SK-N-SH (cell line): Measurements from ENCODE around the gene GPD1. TPM values are rescaled to one million over a fixed set of nuclear protein-coding genes. Genes with fewer than 3 reads are reported as not detected.

Source experiments
- CTCF ChIA-PET: fragments of 300-600, 350-600 bp; formaldehyde crosslinking; extraction: SDS; loops from one replicate; lab custom pipeline; 2021; lab: Yijun Ruan, JAX
- POLR2A ChIA-PET: fragments of 350-600 bp; sonication (Branson Sonifier 250); formaldehyde crosslinking; extraction: SDS; loops from one replicate; lab custom pipeline; 2020; ENCODE audit warnings: antibody characterized with exemption, inconsistent platforms; lab: Yijun Ruan, JAX
- DNase-seq: peaks from one replicate; pipeline ENCODE4 v3.0.0; 2012
- H2AFZ ChIP-seq: fragments of 200-600 bp; sonication (generic); 2 replicates; pipeline ENCODE4 v1.8.1; 2016; ENCODE audit warnings: antibody characterized with exemption, mild to moderate bottlenecking, low read depth
- H3F3A ChIP-seq: fragments of 200-600 bp; sonication (generic); replicated peaks from 2 replicates; pipeline ENCODE3; 2016; ENCODE audit warnings: antibody characterized with exemption, mild to moderate bottlenecking; ENCODE audit not compliant: insufficient read depth
- H3K27ac ChIP-seq, 2 experiments: fragments of 200-500 bp in 1 of 2; fragments of 200-600 bp in 1 of 2; sonication (Bioruptor generic) in 1 of 2; sonication (generic), shearing (Covaris generic) in 1 of 2; 2 replicates each; pipeline versions ENCODE4 v1.5.1 to v1.6.1; 2014 to 2016; ENCODE audit warnings: low read depth in 2 of 2, inconsistent platforms in 1 of 2, low read length in 1 of 2, mild to moderate bottlenecking in 1 of 2, mixed read lengths in 1 of 2
- H3K27me3 ChIP-seq: fragments of 200-600 bp; sonication (generic), shearing (Covaris generic); 2 replicates; pipeline ENCODE4 v1.6.1; 2016; ENCODE audit warnings: mixed run types; ENCODE audit not compliant: insufficient read depth
- H3K36me3 ChIP-seq, 2 experiments: fragments of 200-500 bp in 1 of 2; fragments of 200-600 bp in 1 of 2; sonication (Bioruptor generic) in 1 of 2; sonication (generic) in 1 of 2; replicated peaks in 1 of 2; 2 replicates each; pipeline versions ENCODE3 to v1.5.1; 2014 to 2016; ENCODE audit warnings: low read length in 1 of 2, mild to moderate bottlenecking in 1 of 2; ENCODE audit not compliant: insufficient read depth in 2 of 2, control insufficient read depth in 1 of 2
- H3K4me1 ChIP-seq, 2 experiments: fragments of 200-500 bp in 1 of 2; fragments of 200-600 bp in 1 of 2; sonication (Bioruptor generic) in 1 of 2; sonication (generic), shearing (Covaris generic) in 1 of 2; 2 replicates each; pipeline versions ENCODE4 v1.5.1 to v1.6.1; 2014 to 2016; ENCODE audit warnings: low read depth in 1 of 2, low read length in 1 of 2, mixed run types in 1 of 2; ENCODE audit not compliant: insufficient read depth in 2 of 2, control insufficient read depth in 1 of 2
- H3K4me2 ChIP-seq: fragments of 200-600 bp; sonication (generic), shearing (Covaris generic); 2 replicates; pipeline ENCODE4 v1.6.1; 2017; ENCODE audit warnings: mixed run types
- H3K4me3 ChIP-seq, 2 experiments: fragments of 200-500 bp in 1 of 2; fragments of 200-600 bp in 1 of 2; sonication (Bioruptor generic) in 1 of 2; sonication (generic), shearing (Covaris generic) in 1 of 2; 2 replicates each; pipeline versions ENCODE4 v1.5.1 to v1.8.1; 2014 to 2016; ENCODE audit warnings: low read depth in 2 of 2, inconsistent platforms in 1 of 2, low read length in 1 of 2, mild to moderate bottlenecking in 1 of 2, mixed read lengths in 1 of 2, moderate library complexity in 1 of 2
- H3K79me2 ChIP-seq: fragments of 200-600 bp; sonication (generic); 2 replicates; pipeline ENCODE4 v1.8.1; 2017; ENCODE audit warnings: mild to moderate bottlenecking; ENCODE audit not compliant: insufficient read depth
- H3K9ac ChIP-seq: fragments of 200-600 bp; sonication (generic); 2 replicates; pipeline ENCODE4 v1.6.1; 2017; ENCODE audit warnings: mixed run types
- H3K9me2 ChIP-seq: fragments of 200-600 bp; sonication (generic); 2 replicates; pipeline ENCODE4 v1.6.1; 2017; ENCODE audit warnings: mixed run types
- H3K9me3 ChIP-seq: fragments of 200-600 bp; sonication (generic); 2 replicates; pipeline ENCODE4 v1.6.1; 2017; ENCODE audit warnings: mixed run types, mild to moderate bottlenecking, moderate library complexity
- H4K20me1 ChIP-seq: fragments of 200-600 bp; sonication (generic); 2 replicates; pipeline ENCODE4 v1.6.1; 2017; ENCODE audit warnings: mild to moderate bottlenecking, mixed run types; ENCODE audit not compliant: insufficient read depth
- CHD2 ChIP-seq: fragments of 150-350 bp; IDR thresholded peaks from 2 replicates; pipeline ENCODE4 v1.6.1; 2018; ENCODE audit warnings: low read length; ENCODE audit not compliant: partially characterized antibody
- EP300 ChIP-seq, 2 experiments: IDR thresholded peaks; 2 replicates each; pipeline versions ENCODE4 v1.4.0 to v1.6.1; 2012; ENCODE audit warnings: borderline replicate concordance in 1 of 2, low read depth in 1 of 2, low read length in 1 of 2
- POLR2AphosphoS5 ChIP-seq: IDR thresholded peaks from 2 replicates; pipeline ENCODE4 v1.6.1; 2012; ENCODE audit warnings: low read depth, low read length
- RCOR1 ChIP-seq: fragments of 150-350 bp; IDR thresholded peaks from 2 replicates; pipeline ENCODE4 v1.6.1; 2017; ENCODE audit warnings: antibody characterized with exemption, low read length
- RFX5 ChIP-seq: IDR thresholded peaks from 2 replicates; pipeline ENCODE4 v1.6.1; 2012; ENCODE audit warnings: mild to moderate bottlenecking, improper control_type of control experiment, low read length
- RXRA ChIP-seq: IDR thresholded peaks from 2 replicates; pipeline ENCODE4 v1.4.0; 2012; ENCODE audit warnings: low read depth, mild to moderate bottlenecking, borderline replicate concordance
- TCF12 ChIP-seq: IDR thresholded peaks from 2 replicates; pipeline ENCODE4 v1.4.0; 2012
- TEAD4 ChIP-seq: IDR thresholded peaks from 2 replicates; pipeline ENCODE4 v1.4.0; 2012; ENCODE audit warnings: mild to moderate bottlenecking, borderline replicate concordance; ENCODE audit not compliant: insufficient read depth
- WGBS: methylation state at CpG from one replicate; pipeline ENCODE4 v1.1.6; 2017; ENCODE audit warnings: low lambda C conversion rate; 5-methylcytosine and 5-hydroxymethylcytosine counted together
- polyA plus RNA-seq, 3 experiments: library from polyadenylated mRNA; depleted of rRNA; stranded (reverse); fragments of >200 nt; gene quantifications; 2 replicates each; pipeline ENCODE4 v1.2.3, GENCODE V29; 2012
- TF ChIP-seq, protein P1 (sequence below): IDR thresholded peaks from 2 replicates; pipeline ENCODE4 v1.4.0; 2012; ENCODE audit warnings: low read depth, borderline replicate concordance
- TF ChIP-seq, protein P2 (sequence below): fragments of 200-600 bp; sonication (generic); IDR thresholded peaks from 2 replicates; pipeline ENCODE4 v1.6.1; 2017; ENCODE audit warnings: antibody characterized with exemption, mild to moderate bottlenecking, moderate library complexity
- TF ChIP-seq, protein P3 (sequence below): fragments of 150-350 bp; IDR thresholded peaks from 2 replicates; pipeline ENCODE4 v1.6.1; 2017; ENCODE audit warnings: antibody characterized with exemption, low read length, low read depth, borderline replicate concordance
- TF ChIP-seq, protein P4 (sequence below): IDR thresholded peaks from 2 replicates; pipeline ENCODE4 v1.4.0; 2012; ENCODE audit warnings: low read depth
- TF ChIP-seq, protein P5 (sequence below): fragments of 150-350 bp; IDR thresholded peaks from 2 replicates; pipeline ENCODE4 v1.6.1; 2016; ENCODE audit warnings: mild to moderate bottlenecking, low read depth, low read length
- TF ChIP-seq, protein P6 (sequence below): IDR thresholded peaks from 2 replicates; pipeline ENCODE4 v1.6.1; 2012; ENCODE audit warnings: mild to moderate bottlenecking, low read depth, low read length, moderate library complexity

Gene GPD1
- polyA plus RNA-seq, 1 of the 3 experiments (the other 2 are of a cell fraction): 0.07 TPM

DNA sequence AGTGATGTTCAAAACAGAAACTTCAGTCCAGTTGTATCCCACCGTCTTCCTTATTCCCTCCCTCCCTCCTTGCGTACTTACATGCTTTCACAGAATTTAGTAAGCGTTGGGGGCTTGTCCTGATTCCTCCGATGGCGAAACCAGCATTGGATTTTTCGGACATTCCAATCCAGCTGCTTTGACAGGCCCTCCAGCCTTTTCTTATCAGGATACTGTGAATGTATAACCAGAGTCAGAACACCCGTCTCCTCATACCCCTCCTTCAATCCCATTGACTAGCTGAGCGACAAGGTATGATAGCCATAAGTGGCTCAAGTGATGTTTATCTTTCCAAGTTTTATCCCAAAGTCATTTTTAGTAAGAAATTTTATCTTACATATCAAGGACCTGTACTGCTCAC, 39.2 kb downstream of the GPD1 start:
- H3K27me3 ChIP-seq: no peaks in the 10 kb centered on the region
- peaks cover 2% of the 10 kb centered on the region for H3F3A ChIP-seq
- H3K9ac ChIP-seq: no peak overlapping the region
- no peak for TF ChIP-seq CHD2
- TF ChIP-seq, protein P1, sequence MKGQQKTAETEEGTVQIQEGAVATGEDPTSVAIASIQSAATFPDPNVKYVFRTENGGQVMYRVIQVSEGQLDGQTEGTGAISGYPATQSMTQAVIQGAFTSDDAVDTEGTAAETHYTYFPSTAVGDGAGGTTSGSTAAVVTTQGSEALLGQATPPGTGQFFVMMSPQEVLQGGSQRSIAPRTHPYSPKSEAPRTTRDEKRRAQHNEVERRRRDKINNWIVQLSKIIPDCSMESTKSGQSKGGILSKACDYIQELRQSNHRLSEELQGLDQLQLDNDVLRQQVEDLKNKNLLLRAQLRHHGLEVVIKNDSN: no peak
- TF ChIP-seq POLR2AphosphoS5: no peak
- TF ChIP-seq, protein P2, sequence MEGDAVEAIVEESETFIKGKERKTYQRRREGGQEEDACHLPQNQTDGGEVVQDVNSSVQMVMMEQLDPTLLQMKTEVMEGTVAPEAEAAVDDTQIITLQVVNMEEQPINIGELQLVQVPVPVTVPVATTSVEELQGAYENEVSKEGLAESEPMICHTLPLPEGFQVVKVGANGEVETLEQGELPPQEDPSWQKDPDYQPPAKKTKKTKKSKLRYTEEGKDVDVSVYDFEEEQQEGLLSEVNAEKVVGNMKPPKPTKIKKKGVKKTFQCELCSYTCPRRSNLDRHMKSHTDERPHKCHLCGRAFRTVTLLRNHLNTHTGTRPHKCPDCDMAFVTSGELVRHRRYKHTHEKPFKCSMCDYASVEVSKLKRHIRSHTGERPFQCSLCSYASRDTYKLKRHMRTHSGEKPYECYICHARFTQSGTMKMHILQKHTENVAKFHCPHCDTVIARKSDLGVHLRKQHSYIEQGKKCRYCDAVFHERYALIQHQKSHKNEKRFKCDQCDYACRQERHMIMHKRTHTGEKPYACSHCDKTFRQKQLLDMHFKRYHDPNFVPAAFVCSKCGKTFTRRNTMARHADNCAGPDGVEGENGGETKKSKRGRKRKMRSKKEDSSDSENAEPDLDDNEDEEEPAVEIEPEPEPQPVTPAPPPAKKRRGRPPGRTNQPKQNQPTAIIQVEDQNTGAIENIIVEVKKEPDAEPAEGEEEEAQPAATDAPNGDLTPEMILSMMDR: no peak
- no peak for TF ChIP-seq TCF12
- TF ChIP-seq, protein P3, sequence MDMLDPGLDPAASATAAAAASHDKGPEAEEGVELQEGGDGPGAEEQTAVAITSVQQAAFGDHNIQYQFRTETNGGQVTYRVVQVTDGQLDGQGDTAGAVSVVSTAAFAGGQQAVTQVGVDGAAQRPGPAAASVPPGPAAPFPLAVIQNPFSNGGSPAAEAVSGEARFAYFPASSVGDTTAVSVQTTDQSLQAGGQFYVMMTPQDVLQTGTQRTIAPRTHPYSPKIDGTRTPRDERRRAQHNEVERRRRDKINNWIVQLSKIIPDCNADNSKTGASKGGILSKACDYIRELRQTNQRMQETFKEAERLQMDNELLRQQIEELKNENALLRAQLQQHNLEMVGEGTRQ: no peak
- no peak for TF ChIP-seq TEAD4
- no peak overlapping the region for H2AFZ ChIP-seq
- H3K4me1 ChIP-seq: no peaks in the 10 kb centered on the region
- no peaks in the 10 kb centered on the region for H3K9me3 ChIP-seq
- no peak overlapping the region for H3K27ac ChIP-seq
- WGBS: 94% methylated on average over 8 of the region's 8 CpGs
- POLR2A ChIA-PET: interaction anchor here (0.6 to 1.2 kb wide), 3 partner anchors 12 to 31 kb away, joined by 3 read pairs; partner anchors contain the start of genes CERS5 and COX14
- no peak overlapping the region for H3K4me3 ChIP-seq
- peaks cover 44% of the 10 kb centered on the region for H3K79me2 ChIP-seq
- DNase-seq: no peak
- H3K4me2 ChIP-seq: no peak overlapping the region
- no peaks in the 10 kb centered on the region for H3K9me2 ChIP-seq
- CTCF ChIA-PET: interaction anchor here (0.5 to 6.5 kb wide), 8 partner anchors 12 to 172 kb away, joined by 3 to 38 read pairs (median 4); no protein-coding TSS in a partner anchor
- H4K20me1 ChIP-seq: 0 out of 2 replicates have a peak, but pooled peaks cover 4% of the 10 kb centered on the region
- H3K36me3 ChIP-seq: peaks cover 11 to 52% of the 10 kb centered on the region in 2 experiments

DNA sequence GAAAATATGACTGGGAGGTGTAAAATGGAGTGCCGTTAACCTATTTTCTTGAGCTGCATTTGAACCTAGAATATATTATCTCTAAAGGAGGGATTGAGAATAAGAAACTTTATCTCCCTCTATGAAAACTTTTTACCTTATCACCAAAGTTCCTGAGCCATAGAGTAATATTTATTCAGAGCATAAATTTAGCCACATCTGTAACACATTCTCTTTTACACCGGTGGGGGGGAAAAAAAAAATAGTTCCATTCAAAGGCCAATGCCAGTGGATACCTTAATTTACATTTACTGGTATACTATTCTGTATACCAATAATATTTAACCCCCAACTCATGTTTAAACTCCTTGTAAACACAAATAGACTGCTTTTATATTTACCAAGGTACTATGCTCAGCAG, 41.6 kb downstream of the GPD1 start:
- CTCF ChIA-PET: interaction anchor here (0.8 to 6.5 kb wide), 2 partner anchors 15 to 30 kb away, joined by 3 to 38 read pairs; no protein-coding TSS in a partner anchor
- Histone ChIP-seq H3K27me3 (no peaks in the 10 kb centered on the region), H3K4me3 (no peak overlapping the region), H3K9me2 (no peaks in the 10 kb centered on the region), H3K27ac (no peak overlapping the region), H4K20me1 (peaks cover 14% of the 10 kb centered on the region; the same call in 1 of the 2 replicates), H3K9me3 (no peaks in the 10 kb centered on the region), H3F3A (peaks cover 3% of the 10 kb centered on the region), H3K79me2 (peaks cover 65% of the 10 kb centered on the region), H3K4me1 (no peaks in the 10 kb centered on the region), H3K4me2 (no peak overlapping the region), H3K9ac (no peak overlapping the region), H2AFZ (no peak overlapping the region), H3K36me3 (peaks cover 6 to 37% of the 10 kb centered on the region in 2 experiments)
- no peak for DNase-seq
- WGBS: 94% methylated on average over 2 of the region's 2 CpGs
- POLR2A ChIA-PET: interaction anchor here (1.3 kb wide), 1 partner anchor 21 kb away, joined by 7 read pairs; the partner anchor contains the start of gene CERS5
- TF ChIP-seq RFX5 (no peak), EP300 (IDR thresholded peaks at IDR 0.05; ENCODE audit: borderline replicate concordance in 1 of 2, low read depth in 1 of 2, low read length in 1 of 2) (no peak), RCOR1 (no peak), RXRA (no peak), TEAD4 (no peak)
- TF ChIP-seq, protein P4, sequence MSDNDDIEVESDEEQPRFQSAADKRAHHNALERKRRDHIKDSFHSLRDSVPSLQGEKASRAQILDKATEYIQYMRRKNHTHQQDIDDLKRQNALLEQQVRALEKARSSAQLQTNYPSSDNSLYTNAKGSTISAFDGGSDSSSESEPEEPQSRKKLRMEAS: no peak
- TF ChIP-seq, protein P5, sequence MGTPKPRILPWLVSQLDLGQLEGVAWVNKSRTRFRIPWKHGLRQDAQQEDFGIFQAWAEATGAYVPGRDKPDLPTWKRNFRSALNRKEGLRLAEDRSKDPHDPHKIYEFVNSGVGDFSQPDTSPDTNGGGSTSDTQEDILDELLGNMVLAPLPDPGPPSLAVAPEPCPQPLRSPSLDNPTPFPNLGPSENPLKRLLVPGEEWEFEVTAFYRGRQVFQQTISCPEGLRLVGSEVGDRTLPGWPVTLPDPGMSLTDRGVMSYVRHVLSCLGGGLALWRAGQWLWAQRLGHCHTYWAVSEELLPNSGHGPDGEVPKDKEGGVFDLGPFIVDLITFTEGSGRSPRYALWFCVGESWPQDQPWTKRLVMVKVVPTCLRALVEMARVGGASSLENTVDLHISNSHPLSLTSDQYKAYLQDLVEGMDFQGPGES: no peak
- TF ChIP-seq, protein P2: no peak
- TF ChIP-seq, protein P6, sequence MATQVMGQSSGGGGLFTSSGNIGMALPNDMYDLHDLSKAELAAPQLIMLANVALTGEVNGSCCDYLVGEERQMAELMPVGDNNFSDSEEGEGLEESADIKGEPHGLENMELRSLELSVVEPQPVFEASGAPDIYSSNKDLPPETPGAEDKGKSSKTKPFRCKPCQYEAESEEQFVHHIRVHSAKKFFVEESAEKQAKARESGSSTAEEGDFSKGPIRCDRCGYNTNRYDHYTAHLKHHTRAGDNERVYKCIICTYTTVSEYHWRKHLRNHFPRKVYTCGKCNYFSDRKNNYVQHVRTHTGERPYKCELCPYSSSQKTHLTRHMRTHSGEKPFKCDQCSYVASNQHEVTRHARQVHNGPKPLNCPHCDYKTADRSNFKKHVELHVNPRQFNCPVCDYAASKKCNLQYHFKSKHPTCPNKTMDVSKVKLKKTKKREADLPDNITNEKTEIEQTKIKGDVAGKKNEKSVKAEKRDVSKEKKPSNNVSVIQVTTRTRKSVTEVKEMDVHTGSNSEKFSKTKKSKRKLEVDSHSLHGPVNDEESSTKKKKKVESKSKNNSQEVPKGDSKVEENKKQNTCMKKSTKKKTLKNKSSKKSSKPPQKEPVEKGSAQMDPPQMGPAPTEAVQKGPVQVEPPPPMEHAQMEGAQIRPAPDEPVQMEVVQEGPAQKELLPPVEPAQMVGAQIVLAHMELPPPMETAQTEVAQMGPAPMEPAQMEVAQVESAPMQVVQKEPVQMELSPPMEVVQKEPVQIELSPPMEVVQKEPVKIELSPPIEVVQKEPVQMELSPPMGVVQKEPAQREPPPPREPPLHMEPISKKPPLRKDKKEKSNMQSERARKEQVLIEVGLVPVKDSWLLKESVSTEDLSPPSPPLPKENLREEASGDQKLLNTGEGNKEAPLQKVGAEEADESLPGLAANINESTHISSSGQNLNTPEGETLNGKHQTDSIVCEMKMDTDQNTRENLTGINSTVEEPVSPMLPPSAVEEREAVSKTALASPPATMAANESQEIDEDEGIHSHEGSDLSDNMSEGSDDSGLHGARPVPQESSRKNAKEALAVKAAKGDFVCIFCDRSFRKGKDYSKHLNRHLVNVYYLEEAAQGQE: no peak
